B cell (primary cell): ENCODE measurements around the gene CCDC138. TPM values are rescaled to one million over a fixed set of nuclear protein-coding genes. Genes with fewer than 3 reads are reported as not detected.

Experiments
- ATAC-seq: fragments of 200-7000 bp; cut with Tn5 transposase; one replicate; pipeline ENCODE4 v1.10.0; 2021; ENCODE audit warnings: low read depth, mild to moderate bottlenecking, moderate number of reproducible peaks, moderate library complexity
- CTCF ChIA-PET: fragments of 350-600 bp; sonication (Branson Sonifier 250); formaldehyde crosslinking; loops from one replicate; lab custom pipeline; 2021; ENCODE audit warnings: antibody characterized with exemption, inconsistent platforms; lab: Charles Lee
- POLR2A ChIA-PET: fragments of 350-600 bp; sonication (Branson Sonifier 250); formaldehyde crosslinking; loops from one replicate; lab custom pipeline; 2021; ENCODE audit warnings: antibody characterized with exemption; lab: Charles Lee
- DNase-seq: peaks from one replicate; pipeline ENCODE4 v3.0.0; 2013
- H2AFZ ChIP-seq: 2 replicates; pipeline ENCODE4 v1.6.1; 2012; ENCODE audit warnings: mild to moderate bottlenecking, low read depth, low read length; ENCODE audit not compliant: insufficient read depth, poor library complexity, severe bottlenecking
- H3K27ac ChIP-seq, 2 donors: 1 replicate in 1 of 2; 2 replicates in 1 of 2; pipeline ENCODE4 v1.5.1; 2012 to 2013; ENCODE audit warnings: low read length in 2 of 2, mild to moderate bottlenecking in 2 of 2, moderate library complexity in 1 of 2
- H3K27me3 ChIP-seq, 4 experiments: fragments of 200-600 bp in 1 of 4; sonication (generic) in 1 of 4; replicated peaks in 1 of 4; 1 replicate in 2 of 4; 2 replicates in 2 of 4; pipeline versions ENCODE4 v1.6.1 to v1.7.0; 2013 to 2016; ENCODE audit warnings: low read length in 3 of 4, mild to moderate bottlenecking in 2 of 4, mixed read lengths in 1 of 4, moderate library complexity in 1 of 4; ENCODE audit not compliant: insufficient read depth in 4 of 4, control insufficient read depth in 3 of 4; ENCODE audit errors: control extremely low read depth in 1 of 4
- H3K36me3 ChIP-seq, 2 experiments: replicated peaks in 1 of 2; 1 replicate in 1 of 2; 2 replicates in 1 of 2; pipeline versions ENCODE4 v1.6.1 to v1.7.1; 2013; ENCODE audit warnings: low read length in 1 of 2; ENCODE audit not compliant: insufficient read depth in 2 of 2, control insufficient read depth in 1 of 2; ENCODE audit errors: control extremely low read depth in 1 of 2, extremely low read depth in 1 of 2
- H3K4me1 ChIP-seq, 2 donors: fragments of 200-600 bp in 1 of 2; sonication (generic) in 1 of 2; 1 replicate in 1 of 2; 2 replicates in 1 of 2; pipeline versions ENCODE4 v1.5.1 to v1.6.1; 2013 to 2017; ENCODE audit warnings: low read length in 2 of 2; ENCODE audit not compliant: control insufficient read depth in 2 of 2, insufficient read depth in 2 of 2
- H3K4me2 ChIP-seq: replicated peaks from 2 replicates; pipeline ENCODE3; 2012; ENCODE audit warnings: mild to moderate bottlenecking, low read depth, low read length; ENCODE audit not compliant: poor library complexity, severe bottlenecking
- H3K4me3 ChIP-seq, 5 experiments: fragments of 200-600 bp in 1 of 5; sonication (generic) in 1 of 5; 1 replicate in 3 of 5; 2 replicates in 2 of 5; pipeline versions ENCODE4 v1.5.1 to v1.7.0; 2011 to 2016; ENCODE audit warnings: low read length in 4 of 5, mild to moderate bottlenecking in 4 of 5, low read depth in 2 of 5, control low read depth in 1 of 5, moderate library complexity in 1 of 5; ENCODE audit not compliant: insufficient read depth in 1 of 5; ENCODE audit errors: control extremely low read depth in 1 of 5, extremely low read depth in 1 of 5
- H3K79me2 ChIP-seq: fragments of 200-600 bp; sonication (generic); one replicate; pipeline ENCODE4 v1.6.0; 2016; ENCODE audit warnings: low read length; ENCODE audit not compliant: control insufficient read depth, insufficient read depth
- H3K9ac ChIP-seq: fragments of 200-600 bp; sonication (generic); 2 replicates; pipeline ENCODE4 v1.6.1; 2017; ENCODE audit warnings: mild to moderate bottlenecking, low read length, moderate library complexity
- H3K9me3 ChIP-seq, 3 donors: one replicate each; pipeline versions ENCODE4 v1.6.1 to v1.7.1; 2013; ENCODE audit warnings: low read length in 2 of 3; ENCODE audit not compliant: control insufficient read depth in 2 of 3, insufficient read depth in 1 of 3; ENCODE audit errors: control extremely low read depth in 1 of 3
- H4K20me1 ChIP-seq: 2 replicates; pipeline ENCODE4 v1.6.0; 2012; ENCODE audit warnings: mild to moderate bottlenecking, low read length; ENCODE audit not compliant: insufficient read depth, control insufficient read depth, poor library complexity, severe bottlenecking
- H3K27ac Mint-ChIP-seq: one replicate; pipeline ENCODE4 v1.8.0; 2021; ENCODE audit warnings: mixed read lengths
- H3K27me3 Mint-ChIP-seq: one replicate; pipeline ENCODE4 v1.8.0; 2021; ENCODE audit warnings: mixed read lengths
- H3K4me1 Mint-ChIP-seq: one replicate; pipeline ENCODE4 v1.8.0; 2021; ENCODE audit warnings: mixed read lengths
- H3K4me3 Mint-ChIP-seq: one replicate; pipeline ENCODE4 v1.8.0; 2021; ENCODE audit warnings: mixed read lengths
- H3K9me3 Mint-ChIP-seq: one replicate; pipeline ENCODE4 v1.8.0; 2022; ENCODE audit warnings: mixed read lengths; ENCODE audit not compliant: insufficient read depth
- CTCF ChIP-seq: fragments of 200-600 bp; IDR thresholded peaks from one replicate; pipeline ENCODE4 v1.8.0; 2022; ENCODE audit warnings: antibody characterized with exemption, mild to moderate bottlenecking
- EZH2 ChIP-seq: IDR thresholded peaks from 2 replicates; pipeline ENCODE4 v1.6.1; 2012; ENCODE audit warnings: borderline replicate concordance, low read depth, mild to moderate bottlenecking, moderate library complexity, low read length; ENCODE audit not compliant: insufficient read depth, poor library complexity, severe bottlenecking
- WGBS: methylation state at CpG from one replicate; pipeline ENCODE4 v1.1.5; 2013; ENCODE audit warnings: missing lambda C conversion rate; ENCODE audit not compliant: insufficient coverage; 5-methylcytosine and 5-hydroxymethylcytosine counted together
- intact Hi-C: fragments of 100-400 bp; cut with micrococcal nuclease; formaldehyde crosslinking; loops from one replicate; pipeline ENCODE4 v1.10.0; 2022
- polyA plus RNA-seq: library from polyadenylated mRNA; depleted of rRNA; stranded (reverse); fragments of >200 nt; gene quantifications from 2 replicates; pipeline ENCODE4 v1.2.3, GENCODE V29; 2012
- total RNA-seq, 2 donors: library from RNA; stranded (reverse); fragments of 120-200 nt in 1 of 2; gene quantifications; 1 replicate in 1 of 2; 2 replicates in 1 of 2; pipeline versions ENCODE4 v1.2.3 to v1.2.4, GENCODE V29; 2013 to 2022

The CCDC138 gene
- total and polyA plus RNA-seq, 2 donors (not counting 1 experiment from before 2014, with no cell fraction given): 3.3 to 16.3 TPM

- no peak for ATAC-seq
- Histone ChIP-seq H3K27ac (no peak overlapping the region), H3K4me1 (no peaks in the 10 kb centered on the region), H3K27me3 (no peaks in the 10 kb centered on the region), H3K4me2 (no peak overlapping the region), H3K9ac (no peak overlapping the region), H3K36me3 (no peaks in the 10 kb centered on the region), H3K4me3 (no peak overlapping the region), H3K79me2 (no peaks in the 10 kb centered on the region), H2AFZ (no peak overlapping the region), H4K20me1 (no peaks in the 10 kb centered on the region), H3K9me3 (no peaks in the 10 kb centered on the region)
- Mint-ChIP-seq H3K4me1 (no peaks in the 10 kb centered on the region), H3K27ac (no peak overlapping the region), H3K27me3 (no peaks in the 10 kb centered on the region), H3K9me3 (no peaks in the 10 kb centered on the region), H3K4me3 (no peak overlapping the region)
- DNase-seq: no peak
- ChIA-PET CTCF (no interaction called here), POLR2A (no interaction called here)
- no peak for TF ChIP-seq EZH2
- intact Hi-C loops: no loop called here
- 80% methylated on average over 9 of the region's 9 CpGs for WGBS
These were observed 122.8 kb downstream of the CCDC138 start for GRCh38 chr2:108909275-108909823.

- no peak for ATAC-seq
- intact Hi-C loops: no loop called here
- Mint-ChIP-seq H3K4me3 (no peak overlapping the region), H3K9me3 (no peaks in the 10 kb centered on the region), H3K27me3 (no peaks in the 10 kb centered on the region), H3K27ac (no peak overlapping the region), H3K4me1 (no peaks in the 10 kb centered on the region)
- H3K27ac ChIP-seq: no peak overlapping the region
- CTCF ChIA-PET: no interaction called here
- whole genome bisulfite sequencing: 94% methylated on average over 12 of the region's 12 CpGs
- H4K20me1 ChIP-seq: no peaks in the 10 kb centered on the region
- H3K4me1 ChIP-seq: no peaks in the 10 kb centered on the region
- H3K9me3 ChIP-seq: no peaks in the 10 kb centered on the region
- no peaks in the 10 kb centered on the region for H3K27me3 ChIP-seq
- no peak overlapping the region for H3K9ac ChIP-seq
- no peak for DNase-seq
- POLR2A ChIA-PET: no interaction called here
- no peak overlapping the region for H3K4me3 ChIP-seq
- H3K4me2 ChIP-seq: no peak overlapping the region
- no peaks in the 10 kb centered on the region for H3K79me2 ChIP-seq
- no peaks in the 10 kb centered on the region for H3K36me3 ChIP-seq
- no peak for TF ChIP-seq EZH2
- TF ChIP-seq CTCF: no peak
- no peak overlapping the region for H2AFZ ChIP-seq
These were observed 123.5 kb downstream of the CCDC138 start for GRCh38 chr2:108910011-108910431.
